Left ventricle myocardium inferior (tissue), 1 donor: ENCODE data around the gene FBXW2. TPM values are rescaled to one million over a fixed set of nuclear protein-coding genes. Genes with fewer than 3 reads are reported as not detected.

ENCODE experiments used
- DNase-seq: peaks from one replicate; pipeline ENCODE4 v3.0.0-alpha.2; 2020
- H3K27ac ChIP-seq: fragments of 200-600 bp; replicated peaks from 2 replicates; pipeline ENCODE4 v1.8.0; 2021
- H3K27me3 ChIP-seq: fragments of 200-600 bp; 2 replicates; pipeline ENCODE4 v1.8.0; 2021; ENCODE audit warnings: low read depth
- H3K36me3 ChIP-seq: fragments of 200-600 bp; 2 replicates; pipeline ENCODE4 v1.8.0; 2021
- H3K4me1 ChIP-seq: fragments of 200-600 bp; 2 replicates; pipeline ENCODE4 v1.8.0; 2021
- H3K4me3 ChIP-seq: fragments of 200-600 bp; 2 replicates; pipeline ENCODE4 v1.8.0; 2021; ENCODE audit warnings: mild to moderate bottlenecking, moderate library complexity
- H3K9me3 ChIP-seq: fragments of 200-600 bp; replicated peaks from 2 replicates; pipeline ENCODE4 v1.8.0; 2021
- intact Hi-C: fragments of 100-400 bp; cut with micrococcal nuclease; formaldehyde crosslinking; loops from one replicate; pipeline ENCODE4 v1.11.0; 2022
- long read RNA-seq: library from polyadenylated mRNA; unstranded; transcript quantifications from one replicate; pipeline ENCODE4 v2.0.0, GENCODE V29; 2021
- total RNA-seq: library from RNA; stranded (reverse); fragmentation: NEBNext Ultra II Directional; extraction: Animal tissue kit (Norgen Biotek cat#: 25700); gene quantifications from one replicate; pipeline ENCODE4 v1.2.1, GENCODE V29; 2021
- TF ChIP-seq, protein P1 (sequence below): fragments of 200-600 bp; IDR thresholded peaks from 2 replicates; pipeline ENCODE4 v1.8.0; 2021; ENCODE audit warnings: antibody characterized with exemption, mild to moderate bottlenecking, borderline replicate concordance
- donor health status: DM: no; HTN: yes; CAD: no; lungs with severe emphysema.

The FBXW2 gene, protein sequence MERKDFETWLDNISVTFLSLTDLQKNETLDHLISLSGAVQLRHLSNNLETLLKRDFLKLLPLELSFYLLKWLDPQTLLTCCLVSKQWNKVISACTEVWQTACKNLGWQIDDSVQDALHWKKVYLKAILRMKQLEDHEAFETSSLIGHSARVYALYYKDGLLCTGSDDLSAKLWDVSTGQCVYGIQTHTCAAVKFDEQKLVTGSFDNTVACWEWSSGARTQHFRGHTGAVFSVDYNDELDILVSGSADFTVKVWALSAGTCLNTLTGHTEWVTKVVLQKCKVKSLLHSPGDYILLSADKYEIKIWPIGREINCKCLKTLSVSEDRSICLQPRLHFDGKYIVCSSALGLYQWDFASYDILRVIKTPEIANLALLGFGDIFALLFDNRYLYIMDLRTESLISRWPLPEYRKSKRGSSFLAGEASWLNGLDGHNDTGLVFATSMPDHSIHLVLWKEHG
- 41.3 TPM for total RNA-seq
- long read RNA-seq, full-length matches to known transcripts = 6 of 36 reads
- long read RNA-seq, partial matches to known transcripts = 6 of 36 reads
- long read RNA-seq, other reads (novel, unspliced or antisense) = 24 of 36 reads

DNA sequence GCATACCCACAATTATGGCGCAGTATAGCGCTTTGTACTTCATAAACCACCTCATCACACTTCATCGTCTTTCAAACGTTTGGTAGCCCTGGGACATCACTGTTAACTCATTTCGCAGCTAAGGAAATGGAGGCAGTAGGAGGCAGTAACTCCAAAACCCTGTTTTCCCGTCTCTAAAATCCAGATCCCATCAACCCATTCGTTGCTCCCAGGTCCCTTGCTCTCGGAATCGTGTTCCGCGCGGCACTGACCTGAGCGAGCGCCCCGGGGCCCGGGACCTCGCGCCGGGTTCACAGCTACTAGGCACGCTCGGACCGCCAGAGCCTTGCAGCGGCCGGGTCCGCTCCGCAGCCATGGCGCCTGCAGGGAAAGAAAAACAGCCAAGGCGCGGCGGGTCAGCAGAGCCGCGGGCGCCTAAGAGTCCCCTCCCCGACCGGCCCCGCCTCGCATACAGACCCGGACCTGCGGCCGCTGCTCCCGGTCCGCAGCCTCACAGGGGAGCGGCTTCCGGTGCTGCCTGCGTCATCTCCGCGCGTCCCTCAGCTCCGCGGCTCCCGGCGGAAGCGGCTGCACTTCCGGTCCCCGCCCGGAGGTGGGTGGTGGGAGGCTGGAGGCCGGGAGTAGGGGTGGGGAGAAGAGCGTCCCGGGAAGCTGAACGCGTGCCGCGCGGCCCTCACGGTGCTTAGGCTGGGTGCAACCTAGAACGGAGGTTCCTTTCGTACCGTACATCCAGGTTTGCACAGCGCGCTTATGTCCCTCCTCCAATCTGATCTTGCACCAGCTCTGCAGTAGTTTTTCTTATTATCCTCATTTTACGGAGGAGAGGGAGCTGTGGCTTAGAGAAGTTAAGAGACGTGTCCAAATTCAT is at the start of gene FBXW2:
Gene FBXW2, minus strand, starts transcription at position 519 of the 868 bp plus-strand sequence. CDS start 5,158 bp downstream, outside the sequence.
- intact Hi-C loops = no loop called here
- H3K27me3 ChIP-seq = no peaks in the 10 kb centered on the region
- H3K4me1 ChIP-seq = peaks cover 59% of the 10 kb centered on the region
- TF ChIP-seq, protein P1, sequence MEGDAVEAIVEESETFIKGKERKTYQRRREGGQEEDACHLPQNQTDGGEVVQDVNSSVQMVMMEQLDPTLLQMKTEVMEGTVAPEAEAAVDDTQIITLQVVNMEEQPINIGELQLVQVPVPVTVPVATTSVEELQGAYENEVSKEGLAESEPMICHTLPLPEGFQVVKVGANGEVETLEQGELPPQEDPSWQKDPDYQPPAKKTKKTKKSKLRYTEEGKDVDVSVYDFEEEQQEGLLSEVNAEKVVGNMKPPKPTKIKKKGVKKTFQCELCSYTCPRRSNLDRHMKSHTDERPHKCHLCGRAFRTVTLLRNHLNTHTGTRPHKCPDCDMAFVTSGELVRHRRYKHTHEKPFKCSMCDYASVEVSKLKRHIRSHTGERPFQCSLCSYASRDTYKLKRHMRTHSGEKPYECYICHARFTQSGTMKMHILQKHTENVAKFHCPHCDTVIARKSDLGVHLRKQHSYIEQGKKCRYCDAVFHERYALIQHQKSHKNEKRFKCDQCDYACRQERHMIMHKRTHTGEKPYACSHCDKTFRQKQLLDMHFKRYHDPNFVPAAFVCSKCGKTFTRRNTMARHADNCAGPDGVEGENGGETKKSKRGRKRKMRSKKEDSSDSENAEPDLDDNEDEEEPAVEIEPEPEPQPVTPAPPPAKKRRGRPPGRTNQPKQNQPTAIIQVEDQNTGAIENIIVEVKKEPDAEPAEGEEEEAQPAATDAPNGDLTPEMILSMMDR = peak; percentile 22
- H3K4me3 ChIP-seq = peak within 1 kb of the TSS; percentile 96
- DNase-seq = peak; percentile 93
- no peaks in the 10 kb centered on the region for H3K36me3 ChIP-seq
- H3K27ac ChIP-seq = peak within 1 kb of the TSS; percentile 96
- no peaks in the 10 kb centered on the region for H3K9me3 ChIP-seq

DNA sequence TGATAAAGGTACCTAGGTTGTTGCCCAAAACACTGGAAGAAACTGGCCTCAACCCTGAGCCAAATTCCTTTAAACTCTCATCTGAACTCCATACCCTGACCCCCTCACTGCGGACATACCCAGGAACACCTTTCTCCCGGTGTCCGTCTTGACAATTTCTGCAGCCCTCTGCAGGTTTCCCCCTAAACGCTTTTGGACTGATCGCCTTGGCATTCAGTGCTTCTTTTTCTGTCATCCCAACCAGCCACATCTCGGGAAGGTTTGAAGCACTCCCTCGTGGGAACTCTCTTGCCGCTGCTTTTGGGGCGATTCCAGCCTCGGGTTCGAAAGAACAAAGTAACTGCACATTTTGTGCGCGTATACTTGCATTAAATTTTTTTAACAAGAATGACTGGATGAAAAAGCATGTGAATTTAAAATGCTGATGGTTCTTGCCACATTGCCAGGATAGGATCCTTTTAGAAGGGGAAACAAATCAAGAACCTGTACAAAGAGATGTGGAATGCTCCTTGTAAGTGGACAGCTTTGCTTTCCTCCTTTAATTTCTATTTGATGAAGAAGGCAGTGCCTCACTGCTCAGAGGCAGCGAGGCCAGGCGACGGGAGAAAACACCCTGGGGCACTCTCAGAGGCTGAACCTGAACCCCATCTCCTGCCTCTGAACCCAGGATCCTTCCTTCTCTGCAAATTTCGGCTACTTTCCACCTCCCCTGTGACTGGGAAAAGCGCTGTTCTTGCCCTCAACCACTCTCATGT is 48.9 kb upstream of the FBXW2 start:
- Histone ChIP-seq H3K4me3 (peak overlapping the region; percentile 90), H3K4me1 (peaks cover 69% of the 10 kb centered on the region)
- intact Hi-C loops = no loop called here

DNA sequence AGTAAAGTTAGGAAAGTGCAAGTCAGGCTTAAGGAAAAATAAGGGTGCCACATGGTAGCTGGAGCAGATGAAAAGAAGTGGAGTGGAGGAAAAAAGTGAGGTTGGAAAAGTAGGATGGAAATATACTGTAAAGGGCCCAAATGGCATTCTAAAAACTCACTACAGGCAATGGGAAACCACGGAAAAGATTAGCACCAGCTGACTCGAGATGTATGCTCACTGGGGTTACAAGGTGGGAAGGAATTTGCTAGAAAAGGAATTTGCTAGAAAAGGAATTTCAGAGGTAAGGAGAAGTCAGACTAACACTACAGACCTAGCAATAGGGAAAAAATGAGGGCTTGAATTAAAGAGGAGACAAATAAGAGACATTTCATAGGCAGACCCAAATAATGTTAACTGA is 45.9 kb upstream of the FBXW2 start:
- H3K9me3 ChIP-seq = no peaks in the 10 kb centered on the region
- TF ChIP-seq, protein P1 = no peak
- no peak overlapping the region for H3K4me3 ChIP-seq
- intact Hi-C loops = no loop called here
- no peaks in the 10 kb centered on the region for H3K27me3 ChIP-seq
- H3K27ac ChIP-seq = no peak overlapping the region
- DNase-seq = no peak
- H3K36me3 ChIP-seq = peaks cover 13% of the 10 kb centered on the region
- peaks cover 46% of the 10 kb centered on the region for H3K4me1 ChIP-seq

More for the DNA sequence above, 48.9 kb upstream of the FBXW2 start:
- no peaks in the 10 kb centered on the region for H3K9me3 ChIP-seq
- H3K27me3 ChIP-seq = no peaks in the 10 kb centered on the region
- DNase-seq = no peak
- H3K36me3 ChIP-seq = peaks cover 7% of the 10 kb centered on the region
- TF ChIP-seq, protein P1 = no peak
- H3K27ac ChIP-seq = peak overlapping the region; percentile 92

DNA sequence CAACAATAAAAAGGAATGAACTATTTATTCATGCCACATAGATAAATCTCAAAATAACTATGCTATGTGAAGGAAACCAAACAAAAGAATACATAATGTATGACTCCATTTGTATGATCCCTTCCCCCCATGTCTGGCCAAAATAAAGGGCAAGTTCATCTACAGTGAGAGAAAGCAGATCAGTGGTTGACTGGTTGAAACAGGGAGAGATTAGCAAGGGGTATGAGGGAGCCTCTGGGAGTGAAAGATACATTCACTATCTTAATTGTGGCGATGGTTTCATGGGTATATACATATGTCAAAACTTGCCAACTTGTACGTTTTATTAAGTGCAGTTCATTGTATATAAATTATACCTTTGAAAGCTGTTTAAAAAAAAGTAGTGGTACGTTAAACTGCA is 44.7 kb upstream of the FBXW2 start:
- peaks cover 35% of the 10 kb centered on the region for H3K4me1 ChIP-seq
- intact Hi-C loops = no loop called here
- H3K9me3 ChIP-seq = no peaks in the 10 kb centered on the region
- no peak for DNase-seq
- TF ChIP-seq, protein P1 = no peak
- H3K4me3 ChIP-seq = no peak overlapping the region
- H3K27me3 ChIP-seq = no peaks in the 10 kb centered on the region
- H3K36me3 ChIP-seq = peaks cover 17% of the 10 kb centered on the region
- no peak overlapping the region for H3K27ac ChIP-seq

DNA sequence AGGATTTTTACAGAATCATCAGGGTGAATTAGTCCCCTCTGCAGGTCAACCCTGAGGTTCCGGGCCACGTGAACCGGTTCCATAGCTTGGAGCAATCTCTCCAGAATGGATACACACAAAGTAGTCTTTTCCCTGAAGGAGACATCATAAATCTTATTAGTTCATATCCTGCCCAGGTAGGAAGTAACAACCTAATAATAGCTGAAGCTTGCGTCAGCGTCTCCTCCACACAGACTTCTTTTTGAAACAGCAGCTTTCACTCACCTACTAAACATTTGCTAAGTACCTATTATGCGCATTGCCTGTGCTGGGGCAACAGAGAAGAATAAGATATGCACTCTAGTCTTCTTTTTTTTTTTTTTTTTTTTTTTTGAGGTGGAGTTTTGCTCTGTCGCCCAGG is 40.1 kb upstream of the FBXW2 start:
- H3K9me3 ChIP-seq = no peaks in the 10 kb centered on the region
- H3K36me3 ChIP-seq = peaks cover 52% of the 10 kb centered on the region
- no peak for DNase-seq
- TF ChIP-seq, protein P1 = no peak
- no peak overlapping the region for H3K27ac ChIP-seq
- H3K4me1 ChIP-seq = no peaks in the 10 kb centered on the region
- intact Hi-C loops = no loop called here
- H3K27me3 ChIP-seq = no peaks in the 10 kb centered on the region
- no peak overlapping the region for H3K4me3 ChIP-seq
